ENCODE data around the gene CCN2. TPM values are rescaled to one million over a fixed set of nuclear protein-coding genes. Genes with fewer than 3 reads are reported as not detected.

CCN2 gene
- total and polyA plus RNA-seq, 2 of the 8 experiments (the other 6 are each of a cell fraction or from before 2014, with no cell fraction given), result 25.0 to 107 TPM

DNA sequence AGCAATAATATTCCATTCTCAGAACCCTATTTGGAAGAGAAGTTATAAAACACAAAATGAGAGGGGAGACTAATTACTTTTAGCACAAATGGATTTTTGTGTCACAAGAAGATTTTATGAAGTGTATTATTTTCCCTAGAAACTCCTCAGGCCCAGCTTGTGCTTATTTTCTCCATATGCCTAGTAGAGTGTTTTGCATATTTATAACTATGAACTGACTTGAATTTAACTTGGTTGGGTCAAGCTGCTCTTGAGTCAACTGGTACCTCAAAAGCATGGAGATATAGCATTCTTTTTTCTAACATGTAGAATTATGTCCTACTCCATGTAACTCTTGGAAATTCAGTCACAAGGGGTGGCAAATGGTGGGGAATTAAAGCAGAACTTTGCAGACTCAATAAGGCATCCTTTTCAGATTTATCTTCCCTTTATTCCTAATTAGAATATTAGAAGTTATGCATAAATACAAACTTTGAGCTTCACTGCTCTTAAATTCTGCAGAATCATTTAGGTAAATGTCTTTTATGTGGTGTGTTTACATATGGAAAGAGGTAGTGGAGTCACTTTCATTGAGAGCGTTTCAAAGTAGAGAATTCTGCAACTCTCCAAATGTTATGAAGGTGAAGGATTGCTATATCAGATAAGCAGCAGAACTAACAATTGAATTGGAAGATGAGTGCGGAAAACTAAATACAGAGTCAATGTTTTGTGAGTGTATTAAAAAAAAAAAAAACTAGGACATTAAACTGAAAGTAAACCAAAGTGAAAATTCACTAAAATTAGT lies 19.1 kb upstream of the CCN2 start:
- H3K9ac ChIP-seq (replicated peaks in 1 of 4; ENCODE audit: extremely low read depth in 1 of 4, low read depth in 3 of 4, low read length in 3 of 4), result no peak overlapping the region
- FAIRE-seq (no peak), DNase-seq (ENCODE audit: low read depth in 1 of 2, low spot score in 2 of 2) (no peak)
- H3K79me1 ChIP-seq (ENCODE audit: low read depth, low read length), result no peaks in the 10 kb centered on the region
- no peak overlapping the region for H4K91ac ChIP-seq (replicated peaks; ENCODE audit: insufficient read length, low read length)
- no peak overlapping the region for H2BK5ac ChIP-seq (ENCODE audit: low read depth, low read length)
- no peak overlapping the region for H3K4ac ChIP-seq (replicated peaks; ENCODE audit: insufficient read length, low read depth, low read length)
- H3K56ac ChIP-seq (replicated peaks; ENCODE audit: insufficient read length, low read depth, low read length), result no peak overlapping the region
- H3K9me3 ChIP-seq (ENCODE audit: insufficient read depth in 2 of 2, low read depth in 1 of 2, low read length in 1 of 2), result no peaks in the 10 kb centered on the region
- no peak overlapping the region for H3K27ac ChIP-seq (ENCODE audit: low read depth, low read length)
- 79% methylated on average over 2 of the region's 2 CpGs; no CpG with 5 or more reads in 1 of the 2 experiments for WGBS, 2 experiments (ENCODE audit: extremely low coverage in 1 of 2, insufficient coverage in 1 of 2, insufficient read length in 1 of 2, insufficient replicate concordance in 2 of 2, low coverage in 1 of 2, low lambda C conversion rate in 2 of 2, missing lambda C conversion rate in 1 of 2)
- no peak overlapping the region for H3K14ac ChIP-seq (ENCODE audit: insufficient read length)
- TF ChIP-seq BACH1 (IDR thresholded peaks at IDR 0.05; ENCODE audit: low read length), result no peak
- no peak overlapping the region for H3K18ac ChIP-seq (ENCODE audit: extremely low read depth, low read length)
- H2BK120ac ChIP-seq (replicated peaks; ENCODE audit: low read depth, low read length), result no peak overlapping the region
- H3K79me2 ChIP-seq (ENCODE audit: control insufficient read depth in 1 of 2, insufficient read depth in 2 of 2, low read length in 2 of 2), result no peaks in the 10 kb centered on the region
- H2BK15ac ChIP-seq (ENCODE audit: low read length), result no peak overlapping the region
- H2BK20ac ChIP-seq (ENCODE audit: low read length), result no peak overlapping the region
- no peak overlapping the region for H4K8ac ChIP-seq (ENCODE audit: extremely low read depth, insufficient read depth, low read length)
- H3K4me1 ChIP-seq (replicated peaks in 1 of 4; ENCODE audit: control insufficient read depth in 3 of 4, insufficient read depth in 4 of 4, low read length in 3 of 4), result no peaks in the 10 kb centered on the region
- H3K4me2 ChIP-seq (ENCODE audit: insufficient read depth in 1 of 2, low read depth in 2 of 2, low read length in 2 of 2), result no peak overlapping the region
- H2AK5ac ChIP-seq (ENCODE audit: low read depth, low read length), result no peak overlapping the region
- H4K5ac ChIP-seq (ENCODE audit: insufficient read length, low read depth, low read length), result no peak overlapping the region
- ChIA-PET CTCF (ENCODE audit: partially characterized antibody) (no interaction called here), POLR2A (ENCODE audit: partially characterized antibody) (interaction anchor here (1.6 to 2.8 kb wide), 2 partner anchors 19 to 22 kb away, joined by 4 to 13 read pairs; partner anchors contain the start of gene CCN2)
- H3K23ac ChIP-seq (ENCODE audit: insufficient read length), result no peak overlapping the region
- H3K36me3 ChIP-seq (ENCODE audit: control insufficient read depth in 2 of 4, insufficient read depth in 4 of 4, low read length in 3 of 4), result no peaks in the 10 kb centered on the region
- no peaks in the 10 kb centered on the region for H4K20me1 ChIP-seq (replicated peaks in 1 of 2; ENCODE audit: control insufficient read depth in 1 of 2, insufficient read depth in 2 of 2, low read length in 2 of 2)
- no peaks in the 10 kb centered on the region for H3K23me2 ChIP-seq (ENCODE audit: low read depth, low read length)
- no peak overlapping the region for H2BK12ac ChIP-seq (ENCODE audit: low read depth, low read length)
- H2AFZ ChIP-seq (ENCODE audit: low read length), result no peak overlapping the region
- H3K27me3 ChIP-seq (replicated peaks in 1 of 4; ENCODE audit: control insufficient read depth in 3 of 4, extremely low read depth in 1 of 4, insufficient read depth in 3 of 4, low read length in 3 of 4), result peaks cover 0 to 1% (median 0%) of the 10 kb centered on the region in 4 experiments; a peak in 1 of 7 replicates
- no peak overlapping the region for H3K4me3 ChIP-seq (ENCODE audit: extremely low read depth in 1 of 4, insufficient read depth in 2 of 4, low read depth in 3 of 4, low read length in 4 of 4)
